HUDEP-2 (cell line): ENCODE data around the gene NEK11.

Source experiments
- DNase-seq, 76 experiments: peaks; one replicate each; lab custom pipeline; 2025; ENCODE audit not compliant: unreplicated experiment in 76 of 76; lab: John Stamatoyannopoulos, UW

NEK11 gene

DNA sequence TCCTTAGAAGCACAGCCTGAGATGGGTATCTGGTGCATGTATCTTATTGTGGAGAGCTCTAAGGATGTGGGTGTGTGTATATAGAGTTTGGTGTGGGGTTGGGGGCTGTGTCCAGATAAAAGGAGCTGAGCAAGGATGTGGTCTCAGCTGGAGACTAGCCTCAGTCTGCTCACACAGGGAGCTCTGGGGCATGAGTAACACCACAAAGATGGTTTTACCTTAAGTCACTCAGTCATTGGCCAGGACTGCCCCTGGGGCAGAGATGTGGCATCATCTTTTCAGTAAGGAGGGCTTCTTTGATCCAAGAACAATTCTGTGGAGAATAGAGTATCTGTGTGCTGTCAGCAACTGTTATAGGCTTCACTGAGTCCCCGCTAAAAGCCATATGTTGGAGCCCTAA is 191.5 kb downstream of the NEK11 start:
- DNase-seq, result no peak

DNA sequence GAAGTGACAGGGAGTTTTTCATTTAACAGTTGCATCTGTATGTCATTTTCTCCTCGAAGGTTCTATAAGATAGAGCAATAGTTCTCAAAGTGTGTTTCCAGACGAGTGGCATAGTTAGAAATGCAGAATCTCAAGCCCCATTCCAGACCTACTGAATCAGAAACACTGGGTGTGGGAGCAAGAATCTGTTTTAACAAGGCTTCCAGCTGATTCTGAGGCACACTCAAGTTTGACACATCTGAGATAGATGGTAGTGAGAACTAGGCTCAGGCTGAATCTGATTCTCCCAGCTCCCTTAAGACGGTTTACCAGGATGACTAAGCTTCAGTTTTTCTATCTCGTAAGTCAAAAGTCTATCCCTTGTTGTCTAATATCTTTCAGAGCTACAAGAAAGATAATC is 195.1 kb downstream of the NEK11 start:
- no peak for DNase-seq

DNA sequence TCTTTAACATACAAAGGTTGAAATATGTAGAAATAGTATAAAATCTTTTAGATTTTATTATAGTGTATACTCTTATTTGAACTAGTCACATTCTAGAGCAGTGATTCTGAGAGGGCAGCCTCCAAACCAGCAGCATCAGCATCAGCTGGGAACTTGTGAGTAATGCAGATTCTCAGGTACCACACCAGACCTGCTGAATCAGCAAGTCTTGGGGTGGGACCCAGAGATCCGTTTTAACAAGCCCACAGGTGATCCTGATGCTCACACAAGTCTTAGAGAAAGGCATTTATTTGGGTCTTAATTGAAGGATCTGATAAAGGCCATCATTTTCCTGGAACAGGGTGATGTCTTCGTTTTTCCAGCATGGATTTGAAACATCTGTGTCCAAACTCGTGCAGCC is 195.9 kb downstream of the NEK11 start:
- no peak for DNase-seq

DNA sequence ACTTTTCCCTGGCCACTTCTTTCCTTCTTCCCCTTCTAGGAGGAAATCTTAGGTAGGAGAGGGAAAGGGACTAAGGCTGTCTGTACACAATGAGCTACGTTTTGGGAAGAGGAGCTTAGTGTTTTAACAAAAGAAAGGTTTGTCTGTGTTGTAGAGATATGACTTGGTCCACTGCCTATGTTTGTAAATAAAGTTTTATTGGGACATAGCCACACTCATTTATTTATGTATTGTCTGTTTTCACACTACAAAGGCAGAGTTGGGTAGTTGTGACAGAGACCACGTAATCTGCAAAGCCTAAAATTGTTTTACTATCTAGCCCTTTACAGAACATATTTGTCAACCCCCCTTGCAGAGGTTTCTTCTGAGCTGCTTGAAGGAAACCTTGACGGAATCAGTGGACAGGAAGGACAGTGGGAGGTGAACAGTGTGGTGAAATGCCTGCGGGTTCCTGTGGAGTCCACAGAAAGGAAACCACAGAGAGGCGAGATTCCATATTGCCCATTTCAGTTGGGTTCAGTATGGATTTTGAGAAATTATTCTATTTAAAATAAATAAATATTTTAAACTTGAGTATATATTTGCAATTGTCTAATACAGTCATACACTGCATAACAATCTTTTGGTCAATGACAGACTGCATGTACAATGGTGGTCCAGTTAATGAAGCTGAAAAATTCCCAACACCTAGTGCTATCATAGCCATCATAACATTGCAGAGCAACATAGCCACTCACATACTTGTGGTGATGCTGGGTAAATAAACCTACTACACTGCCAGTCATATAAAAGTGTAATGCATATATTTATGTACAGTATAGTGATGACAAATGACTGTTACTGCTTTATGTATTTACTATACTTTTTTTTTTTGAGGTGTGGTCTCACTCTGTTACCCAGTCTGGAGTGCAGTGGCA is 197.0 kb downstream of the NEK11 start:
- no peak for DNase-seq

- DNase-seq, result no peak
These were observed 198.3 kb downstream of the NEK11 start for GRCh38 chr3:131224886-131225550.

DNA sequence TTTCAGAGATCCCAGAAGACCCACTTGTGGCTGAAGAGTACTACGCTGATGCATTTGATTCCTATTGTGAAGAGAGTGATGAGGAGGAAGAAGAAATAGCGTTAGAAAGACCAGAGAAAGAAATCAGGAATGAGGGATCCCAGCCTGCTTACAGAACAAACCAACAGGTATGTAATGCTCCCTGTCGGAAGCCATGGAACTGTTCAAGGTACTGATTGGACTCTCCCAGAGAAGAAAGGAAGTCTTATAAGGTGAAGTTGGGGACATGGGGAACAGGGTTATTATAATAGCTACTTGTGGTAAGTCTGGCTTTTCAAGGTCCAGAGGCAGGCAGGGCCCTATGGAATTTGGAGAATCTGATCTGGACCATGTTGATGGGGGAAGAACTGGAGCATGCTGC is 201.8 kb downstream of the NEK11 start:
- DNase-seq, result no peak

DNA sequence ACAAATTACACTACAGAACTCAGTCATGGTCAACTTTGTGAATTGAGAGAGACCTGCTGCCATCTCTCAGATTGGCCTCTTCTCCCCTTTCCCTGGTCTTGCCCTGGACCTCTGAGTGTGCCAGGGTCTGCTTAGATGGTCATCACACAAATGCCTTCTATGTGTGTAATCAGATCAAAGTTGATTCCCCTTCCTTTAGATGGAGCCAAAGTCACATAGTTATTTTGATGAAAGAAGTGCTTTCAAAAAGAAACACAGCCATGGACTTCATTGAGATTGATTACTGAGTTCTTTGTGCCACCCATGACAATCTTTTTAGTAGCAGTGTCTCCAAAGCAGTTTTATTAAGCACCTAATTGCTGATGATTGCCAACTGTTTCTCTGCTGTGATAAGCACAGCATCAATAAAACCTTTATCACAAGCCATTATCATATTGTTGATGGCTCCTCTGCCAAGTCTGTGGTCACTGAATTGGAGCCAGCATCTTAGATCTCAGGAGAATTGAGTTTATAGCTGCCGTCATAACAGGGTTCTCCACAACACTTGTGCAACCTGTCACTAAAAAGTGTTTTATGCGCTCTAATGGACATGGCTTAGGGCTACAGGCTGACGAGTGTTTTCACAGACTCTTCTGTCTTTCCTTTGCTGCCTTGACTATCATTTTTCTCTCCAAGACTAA is 205.2 kb downstream of the NEK11 start:
- DNase-seq, result peak in 1 of 76 experiments; percentile 1

- DNase-seq, result no peak
These were observed 206.1 kb downstream of the NEK11 start for GRCh38 chr3:131232711-131233267.

DNA sequence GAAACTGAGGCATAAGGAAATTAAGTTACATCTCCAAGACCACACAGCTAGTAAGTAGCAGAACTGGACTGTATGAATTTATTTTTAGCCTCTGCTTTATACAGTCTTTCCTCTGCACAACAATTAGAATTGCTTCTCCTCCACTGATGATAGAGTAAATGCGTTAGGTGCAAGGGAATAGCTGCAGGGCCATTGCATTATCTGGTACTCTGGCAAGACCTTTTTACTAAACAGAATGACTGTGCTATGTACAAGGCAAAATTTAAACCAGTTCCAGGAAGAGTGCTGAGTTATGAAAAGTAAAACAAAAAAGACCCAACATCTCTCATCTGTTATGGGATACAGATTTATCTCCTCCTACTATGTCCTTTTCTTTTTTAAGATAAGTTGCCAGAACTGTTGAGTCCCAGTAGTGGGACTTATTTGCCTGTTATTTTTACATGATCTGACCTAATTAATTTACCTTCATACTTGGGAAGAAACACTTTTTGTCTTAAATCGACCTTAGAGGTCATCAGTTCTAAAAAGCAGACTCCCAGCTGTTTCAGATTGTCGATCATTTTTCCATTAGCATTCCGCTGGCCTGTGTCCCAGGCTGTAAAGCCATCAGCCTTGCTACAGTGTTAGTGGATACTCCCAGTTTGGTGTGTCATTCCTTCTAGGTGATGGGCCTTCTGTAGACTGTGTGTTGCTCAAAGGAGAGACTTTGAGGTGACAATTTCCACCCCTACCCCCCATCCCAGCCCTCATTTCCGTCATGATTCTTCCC is 207.4 kb downstream of the NEK11 start:
- no peak for DNase-seq

DNA sequence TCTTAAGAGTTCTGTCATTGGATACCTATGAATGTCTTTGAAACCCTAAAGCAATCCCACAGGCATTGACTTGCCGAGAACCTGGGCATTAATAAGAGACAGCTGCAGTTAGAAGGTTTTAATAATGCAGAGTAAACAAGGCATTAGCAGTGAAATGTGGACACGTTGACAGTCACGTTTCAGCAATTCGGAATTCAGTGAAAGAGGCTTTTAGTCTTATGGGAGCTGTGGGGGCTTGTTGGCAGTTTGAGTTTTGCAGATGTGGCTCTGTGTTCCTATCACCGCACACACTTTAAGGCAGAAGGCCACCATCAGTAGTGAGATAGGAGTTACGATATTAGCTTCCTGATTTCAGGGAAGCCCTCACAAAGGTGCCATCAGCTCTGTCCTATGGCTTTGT is 209.7 kb downstream of the NEK11 start:
- DNase-seq, result no peak

DNA sequence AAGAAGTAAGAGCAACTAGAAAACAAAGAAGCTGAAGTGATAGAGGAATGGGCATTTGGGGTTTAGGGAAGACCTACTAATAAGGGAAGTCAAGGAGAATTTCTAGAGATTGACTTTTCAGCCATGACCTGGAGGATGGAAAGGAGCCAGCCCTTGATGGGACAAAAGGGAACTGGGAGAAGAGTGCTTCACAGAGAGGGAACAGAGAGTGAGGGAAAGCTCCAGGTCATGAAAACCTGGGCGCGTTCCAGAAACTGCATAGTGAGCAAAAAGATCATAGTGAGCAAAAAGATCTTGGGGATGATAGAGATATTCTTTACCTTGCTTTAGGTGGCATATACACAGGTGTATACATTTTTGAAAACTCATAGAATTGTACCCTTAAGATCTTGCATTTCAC is 211.8 kb downstream of the NEK11 start:
- no peak for DNase-seq

- no peak for DNase-seq
These were observed 212.6 kb downstream of the NEK11 start for GRCh38 chr3:131239267-131239666.

DNA sequence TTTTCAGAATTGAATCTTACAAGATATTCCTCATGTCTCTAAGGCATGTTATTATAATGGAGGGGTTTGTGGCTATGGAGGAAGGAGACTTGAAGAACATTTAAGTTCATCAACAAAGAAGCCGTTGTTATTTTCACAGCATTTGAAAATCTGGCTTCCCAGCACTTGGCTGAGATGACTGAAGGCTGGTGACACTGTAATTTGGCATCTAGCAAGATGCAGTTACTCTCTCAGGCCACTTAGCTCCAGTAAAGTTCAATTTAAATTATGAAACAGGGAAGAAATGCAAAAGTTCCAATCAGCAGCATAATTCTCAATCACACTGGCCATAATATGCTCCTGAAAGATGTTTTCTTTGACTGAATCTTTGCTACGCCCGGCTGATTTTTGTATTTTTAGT is 215.5 kb downstream of the NEK11 start:
- DNase-seq, result no peak

GRCh38 chr3:131250466-131250865 is 223.8 kb downstream of the NEK11 start:
- no peak for DNase-seq

DNA sequence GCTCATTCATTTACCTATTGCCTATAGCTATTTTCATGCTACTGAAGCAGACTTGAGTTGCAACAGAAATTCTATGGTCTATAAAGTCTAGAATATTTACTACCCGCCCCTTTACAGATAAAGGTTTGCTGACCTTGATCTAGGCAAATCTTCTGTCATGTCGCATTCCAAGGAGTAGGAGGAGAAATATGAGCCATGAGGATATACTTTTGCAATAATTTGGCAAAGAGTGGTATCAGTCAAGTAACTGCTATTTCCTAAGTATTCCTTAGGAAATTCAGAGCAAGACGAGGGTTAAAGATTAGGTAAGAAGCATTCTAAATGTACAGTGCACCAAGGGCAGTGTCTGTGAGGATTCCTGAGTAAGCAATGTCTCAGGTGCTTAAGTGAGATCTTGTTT is 233.8 kb downstream of the NEK11 start:
- DNase-seq, result no peak

DNA sequence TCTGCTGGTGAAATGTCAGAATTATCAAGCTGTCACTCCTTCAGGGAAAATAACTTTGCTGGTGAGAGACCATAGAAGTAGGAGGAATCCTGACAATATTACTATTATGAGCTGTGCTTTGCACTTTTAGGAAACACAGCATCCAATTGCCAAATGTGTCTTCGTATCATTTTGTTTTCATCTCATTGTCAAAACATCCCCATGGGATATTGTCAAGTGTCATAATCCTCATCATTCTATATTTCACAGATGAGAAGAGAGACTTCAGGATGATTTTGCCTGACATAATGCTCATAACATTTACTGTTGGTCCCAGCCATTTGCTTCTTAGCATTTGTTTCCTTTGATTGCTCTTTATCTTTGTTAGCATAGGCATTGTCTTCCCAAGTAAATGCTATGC is 234.4 kb downstream of the NEK11 start:
- no peak for DNase-seq

- DNase-seq, result no peak
These were observed 248.9 kb downstream of the NEK11 start for GRCh38 chr3:131275556-131275955.

DNA sequence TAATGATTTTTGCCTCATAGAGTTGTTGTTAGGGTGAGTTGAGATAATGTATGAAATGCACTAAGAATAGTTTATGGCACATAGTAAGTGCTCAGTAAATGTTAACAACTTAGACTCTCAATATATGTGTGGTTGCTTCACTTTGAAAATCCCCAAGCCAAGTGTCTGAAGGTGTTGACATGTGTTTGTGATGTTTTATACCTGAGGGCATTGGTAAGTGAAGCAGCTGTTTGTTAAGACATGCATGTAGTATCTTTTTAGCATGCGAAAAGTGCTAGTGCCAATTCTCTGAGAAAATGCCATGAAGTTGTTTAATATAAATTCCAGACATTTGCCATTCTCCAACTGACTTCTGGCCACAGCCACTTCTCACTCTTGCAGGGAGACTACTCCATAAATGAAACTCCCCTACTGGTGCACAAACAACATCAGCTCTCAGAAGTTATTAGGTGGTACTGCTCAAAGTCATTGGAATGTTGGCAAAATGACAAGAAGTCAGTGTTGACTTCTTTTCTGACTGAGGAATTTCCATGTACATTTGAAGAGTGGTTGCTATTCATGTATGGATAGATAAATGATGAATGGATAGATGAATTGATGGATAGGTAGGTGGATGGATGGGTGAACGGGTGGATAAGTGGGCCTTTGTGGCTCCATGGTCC is 251.3 kb downstream of the NEK11 start:
- DNase-seq, result no peak

GRCh38 chr3:131279577-131279976 is 252.9 kb downstream of the NEK11 start:
- no peak for DNase-seq

GRCh38 chr3:131282379-131282778 is 255.7 kb downstream of the NEK11 start:
- DNase-seq, result no peak
